NB4 (cell line): ENCODE results near the gene VDAC2.

Experiments used
- CTCF ChIP-seq: IDR thresholded peaks from one replicate; pipeline ENCODE4 v1.5.1; 2012; ENCODE audit warnings: low read depth, low read length
- POLR2A ChIP-seq: IDR thresholded peaks from 2 replicates; pipeline ENCODE4 v1.6.1; 2011; ENCODE audit warnings: mild to moderate bottlenecking; ENCODE audit not compliant: insufficient read length; ENCODE audit errors: extremely low read depth
- TF ChIP-seq, protein P1 (sequence below): IDR thresholded peaks from 2 replicates; pipeline ENCODE4 v1.6.1; 2011; ENCODE audit warnings: low read depth, low read length

DNA sequence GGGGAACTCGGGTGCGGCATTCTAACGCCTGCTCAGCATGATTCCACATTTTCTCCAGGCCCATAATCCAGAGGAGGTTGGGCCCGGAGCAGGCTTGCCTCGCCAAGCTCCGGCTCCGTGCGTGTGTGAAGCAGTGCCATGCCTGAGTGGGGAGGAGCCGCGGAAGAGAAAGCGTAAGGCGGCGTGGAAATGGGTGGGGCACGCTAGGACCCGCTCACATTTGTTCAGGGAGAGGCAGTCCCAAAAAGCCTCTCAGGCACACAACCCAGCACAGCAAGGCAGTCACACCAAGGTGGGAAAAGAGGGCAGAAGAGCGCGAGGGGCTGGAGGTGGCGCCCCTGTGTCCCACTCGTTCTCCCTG lies 695 bp upstream of the VDAC2 start:
- TF ChIP-seq CTCF (no peak), POLR2A (no peak)
- TF ChIP-seq, protein P1, sequence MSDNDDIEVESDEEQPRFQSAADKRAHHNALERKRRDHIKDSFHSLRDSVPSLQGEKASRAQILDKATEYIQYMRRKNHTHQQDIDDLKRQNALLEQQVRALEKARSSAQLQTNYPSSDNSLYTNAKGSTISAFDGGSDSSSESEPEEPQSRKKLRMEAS = no peak; the same call in 1 of the 2 replicates
